HT-29 (cell line): ENCODE measurements around the gene CCDC71L. TPM values are rescaled to one million over a fixed set of nuclear protein-coding genes. Genes with fewer than 3 reads are reported as not detected.
A peak's percentile ranks its signal among the peaks of the same experiment; 100 is the strongest.

Experiments
- DNase-seq: peaks from one replicate; pipeline ENCODE4 v3.0.0-alpha.2; 2015; ENCODE audit warnings: low spot score
- total RNA-seq: library from RNA; depleted of rRNA; stranded (reverse); fragments of >200 nt; shearing (Covaris generic); gene quantifications from 2 replicates; pipeline ENCODE4 v1.2.3, GENCODE V29; 2014

The CCDC71L gene
- total RNA-seq, 1 experiment from 2014 or later, result 12.5 TPM

- DNase-seq, result peak; percentile 95
These were observed 34.4 kb downstream of the CCDC71L start for GRCh38 chr7:106626376-106627164.

- peak; percentile 64 for DNase-seq
These were observed 35.2 kb downstream of the CCDC71L start for GRCh38 chr7:106625678-106626301.

GRCh38 chr7:106623853-106624252 is 37.1 kb downstream of the CCDC71L start:
- no peak for DNase-seq

- no peak for DNase-seq
These were observed 37.7 kb downstream of the CCDC71L start for GRCh38 chr7:106623315-106623660.

- DNase-seq, result no peak
These were observed 38.2 kb downstream of the CCDC71L start for GRCh38 chr7:106622654-106623314.

GRCh38 chr7:106621393-106622132 is 39.4 kb downstream of the CCDC71L start:
- DNase-seq, result no peak

- DNase-seq, result no peak
These were observed 40.3 kb downstream of the CCDC71L start for GRCh38 chr7:106620676-106621075.

GRCh38 chr7:106620034-106620433 is 40.9 kb downstream of the CCDC71L start:
- no peak for DNase-seq

- DNase-seq, result no peak
These were observed 41.7 kb downstream of the CCDC71L start for GRCh38 chr7:106619213-106619612.

GRCh38 chr7:106618480-106618879 is 42.5 kb downstream of the CCDC71L start:
- no peak for DNase-seq

GRCh38 chr7:106617860-106618259 is 43.1 kb downstream of the CCDC71L start:
- DNase-seq, result no peak

GRCh38 chr7:106616708-106617051 is 44.3 kb downstream of the CCDC71L start:
- DNase-seq, result no peak

- no peak for DNase-seq
These were observed 44.9 kb downstream of the CCDC71L start for GRCh38 chr7:106615808-106616707.

GRCh38 chr7:106614751-106615150 is 46.2 kb downstream of the CCDC71L start:
- no peak for DNase-seq

- DNase-seq, result no peak
These were observed 47.0 kb downstream of the CCDC71L start for GRCh38 chr7:106613848-106614560.

GRCh38 chr7:106613279-106613678 is 47.7 kb downstream of the CCDC71L start:
- no peak for DNase-seq

GRCh38 chr7:106612432-106612831 is 48.5 kb downstream of the CCDC71L start:
- no peak for DNase-seq

GRCh38 chr7:106611911-106612310 is 49.0 kb downstream of the CCDC71L start:
- DNase-seq, result no peak

- DNase-seq, result no peak
These were observed 49.7 kb downstream of the CCDC71L start for GRCh38 chr7:106610996-106611886.
